Medulla oblongata (tissue), 1 donor: Measurements from ENCODE around the gene LIG3.
A peak's percentile ranks its signal among the peaks of the same experiment; 100 is the strongest.
"Not testable (repeated sequence)": the region's sequence is repeated elsewhere in the genome, so short reads cannot be mapped to it uniquely, and the experiment has no call there.

Experiments
- DNase-seq: peaks from one replicate; pipeline ENCODE4 v3.0.0-alpha.2; 2015; ENCODE audit errors: extremely low spot score

LIG3 gene

GRCh38 chr17:34980353-34980680 lies at the start of gene LIG3:
Gene LIG3 (plus strand): TSS chr17:34980512. CDS start chr17:34983006, 2,494 bp downstream.
- DNase-seq, result peak; percentile 95

GRCh38 chr17:34950780-34951179 lies 29.5 kb upstream of the LIG3 start:
- DNase-seq, result not testable (repeated sequence)

DNA sequence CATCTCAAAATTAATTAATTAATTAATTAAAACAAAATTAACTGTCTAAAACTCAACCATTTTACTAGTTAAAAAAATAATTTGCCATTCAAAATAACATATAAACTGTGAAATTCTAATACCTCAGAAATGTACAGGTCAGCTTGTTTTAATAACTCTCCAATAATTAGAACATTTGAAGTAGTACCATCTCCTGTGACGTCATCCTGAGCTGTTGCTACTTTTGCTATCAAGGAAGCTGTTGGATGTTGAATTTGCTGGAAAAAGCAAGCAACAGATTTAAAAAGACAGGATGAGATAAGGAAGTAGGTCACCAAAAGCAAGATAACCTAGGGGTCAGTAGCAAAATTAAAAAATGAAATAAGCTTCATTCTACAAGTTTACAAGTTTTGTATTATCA lies 21.9 kb upstream of the LIG3 start:
- DNase-seq, result no peak

DNA sequence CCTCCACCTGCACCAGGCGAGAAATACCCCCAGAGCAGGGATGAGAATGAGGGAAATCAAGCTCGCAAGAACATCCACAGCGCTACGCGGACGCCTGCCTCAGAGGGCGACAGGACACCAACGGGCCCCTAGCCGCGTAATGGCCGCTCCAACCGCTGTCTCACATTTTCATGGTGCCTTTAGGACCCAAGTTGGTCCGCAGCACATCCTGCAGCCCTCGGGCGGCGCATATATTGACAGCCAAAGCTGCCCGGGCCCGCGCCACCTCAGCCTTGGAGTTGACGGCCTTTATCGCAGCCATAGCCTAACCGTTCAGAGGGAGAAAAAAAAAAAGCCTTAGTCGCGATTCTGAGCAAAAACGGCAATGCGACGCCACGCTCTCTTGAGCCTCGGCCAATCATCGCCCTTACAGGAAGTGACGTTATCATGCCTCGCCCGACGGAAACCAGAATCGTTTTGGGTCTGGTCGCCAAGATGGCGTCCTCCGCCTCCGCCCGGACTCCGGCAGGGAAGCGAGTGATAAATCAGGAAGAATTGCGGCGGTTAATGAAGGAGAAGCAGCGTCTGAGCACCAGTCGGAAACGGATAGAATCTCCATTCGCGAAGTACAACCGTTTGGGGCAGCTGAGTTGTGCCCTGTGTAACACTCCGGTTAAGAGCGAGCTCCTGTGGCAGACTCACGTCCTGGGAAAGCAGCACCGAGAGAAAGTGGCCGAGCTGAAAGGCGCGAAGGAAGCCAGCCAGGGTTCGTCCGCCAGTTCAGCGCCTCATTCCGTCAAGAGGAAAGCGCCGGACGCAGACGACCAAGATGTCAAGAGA lies 19.0 kb upstream of the LIG3 start, which contains the start of the genes CCT6B and ZNF830:
CCT6B (minus strand) TSS at position 368 of the 819 bp plus-strand sequence; CDS start at position 301, 67 bp downstream.
ZNF830 (plus strand) TSS at position 448 of the 819 bp plus-strand sequence; CDS start at position 475, 27 bp downstream.
- DNase-seq, result peak; percentile 98

- DNase-seq, result no peak
Observed at GRCh38 chr17:34974179-34974578, 6.1 kb upstream of the LIG3 start.

- no peak for DNase-seq
Observed at GRCh38 chr17:34974794-34975785, 5.2 kb upstream of the LIG3 start.

DNA sequence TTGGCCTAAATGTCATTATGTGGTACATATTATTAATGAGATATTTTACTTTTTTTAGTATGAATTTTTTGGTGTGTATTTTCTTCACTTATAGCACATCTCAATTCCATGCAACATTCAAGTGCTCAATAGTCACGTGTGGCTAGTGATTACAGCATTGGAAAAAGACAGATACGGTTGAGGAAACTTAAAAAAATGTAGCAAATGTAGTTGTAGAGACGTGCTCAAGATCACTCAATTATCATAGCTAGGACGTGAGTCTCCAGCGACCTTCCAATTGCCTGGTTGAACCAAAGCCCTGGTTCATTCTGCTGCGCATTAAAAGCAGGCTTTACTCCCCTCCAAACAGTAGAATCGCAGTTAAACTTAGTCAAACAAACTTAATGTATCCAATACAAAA lies 1.2 kb upstream of the LIG3 start:
- no peak for DNase-seq

- DNase-seq, result no peak
Observed at GRCh38 chr17:34979650-34980352, 511 bp upstream of the LIG3 start.

DNA sequence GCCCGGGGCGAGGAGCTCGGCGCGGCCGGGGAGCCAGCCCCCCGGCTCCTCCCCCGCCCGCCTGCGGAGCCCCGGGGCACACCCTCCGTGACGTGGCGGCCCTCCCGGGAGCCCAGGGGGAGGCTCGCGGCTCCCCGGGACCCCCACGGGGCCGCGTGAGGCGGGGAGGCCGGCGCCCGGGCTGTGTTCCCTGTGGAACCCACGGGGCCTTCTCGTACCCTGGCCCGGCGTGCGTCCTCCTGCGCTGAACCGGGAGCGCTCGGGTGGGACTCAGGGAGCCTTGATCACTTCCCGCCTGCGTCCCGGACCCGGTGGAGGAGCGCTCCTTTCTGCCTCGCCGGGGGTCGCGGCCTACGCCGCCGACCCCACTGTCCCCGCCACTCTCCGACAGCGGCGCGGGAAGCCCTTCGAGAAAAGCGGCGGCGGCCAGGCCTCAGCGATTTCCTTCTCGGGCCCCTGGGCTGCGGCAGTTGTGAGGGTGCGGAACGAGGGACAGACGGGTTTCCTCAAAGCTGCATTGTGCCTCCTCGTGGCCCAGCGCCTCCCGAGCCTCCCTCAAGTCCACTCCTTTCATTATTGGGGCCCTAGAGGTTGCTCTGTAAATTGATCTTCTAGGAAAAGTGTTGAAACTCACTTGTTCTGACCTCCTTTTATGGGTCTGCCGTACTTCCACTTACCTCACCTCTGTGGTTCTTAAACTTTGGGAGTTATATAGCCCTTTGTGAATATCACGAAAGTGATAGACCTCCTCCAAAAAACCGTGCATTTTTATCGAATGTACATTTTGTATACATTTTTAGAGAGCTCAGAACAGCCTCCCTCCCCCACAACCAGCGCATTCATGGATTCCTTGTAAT lies 597 bp downstream of the LIG3 start:
- peak; percentile 84 for DNase-seq

DNA sequence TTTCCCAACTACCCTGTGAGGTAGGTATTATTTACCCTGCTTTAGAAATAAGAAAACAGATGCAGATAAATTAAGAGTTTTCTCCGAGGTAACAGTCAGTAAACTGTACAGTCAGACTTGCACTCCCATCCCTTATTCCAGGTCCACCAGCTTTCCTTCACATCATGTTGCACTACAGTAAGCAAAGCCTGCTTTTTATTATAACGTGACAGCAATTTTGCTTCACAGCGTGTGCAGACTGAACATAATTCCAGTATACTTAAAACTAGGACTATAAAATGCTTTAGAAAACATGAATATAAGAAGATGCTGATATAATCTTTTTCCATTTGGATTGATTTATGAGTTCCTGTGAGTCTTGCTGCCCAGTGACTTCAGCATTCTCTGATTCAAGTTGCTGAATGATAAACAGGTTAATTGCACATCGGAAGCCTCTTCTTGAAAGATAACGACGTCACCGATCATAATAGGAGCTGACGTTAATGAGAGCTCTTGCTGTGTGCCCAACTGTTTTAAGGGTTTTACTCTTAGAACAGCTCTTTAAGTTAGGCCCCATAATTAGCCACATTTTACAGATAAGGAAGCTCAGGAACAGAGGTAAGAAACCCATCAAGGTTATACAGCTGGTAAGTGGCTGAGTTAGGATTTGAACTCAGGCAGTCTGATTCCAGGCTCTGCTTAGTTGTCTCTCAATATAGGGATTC lies 1.4 kb downstream of the LIG3 start:
- no peak for DNase-seq

DNA sequence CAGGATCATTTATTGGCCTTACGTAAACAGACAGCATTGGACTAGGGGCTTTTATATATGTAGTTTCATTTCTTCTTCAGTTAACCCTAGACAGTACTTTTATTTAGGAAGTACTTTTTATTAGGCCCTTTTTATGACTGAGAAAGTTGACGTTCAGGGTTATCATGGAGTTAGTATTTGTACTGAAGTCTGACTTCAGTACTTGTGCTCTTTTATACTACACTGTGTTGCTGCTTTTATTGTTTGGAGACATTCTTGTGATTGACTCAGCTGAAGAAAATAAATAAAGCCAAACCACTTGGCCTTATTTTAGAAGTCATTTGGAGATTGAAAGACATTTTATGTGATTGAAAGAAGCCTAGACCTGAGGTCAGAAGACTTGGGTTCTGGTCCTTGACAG lies 6.9 kb downstream of the LIG3 start:
- DNase-seq, result no peak

GRCh38 chr17:34988644-34989043 lies 8.3 kb downstream of the LIG3 start:
- no peak for DNase-seq

DNA sequence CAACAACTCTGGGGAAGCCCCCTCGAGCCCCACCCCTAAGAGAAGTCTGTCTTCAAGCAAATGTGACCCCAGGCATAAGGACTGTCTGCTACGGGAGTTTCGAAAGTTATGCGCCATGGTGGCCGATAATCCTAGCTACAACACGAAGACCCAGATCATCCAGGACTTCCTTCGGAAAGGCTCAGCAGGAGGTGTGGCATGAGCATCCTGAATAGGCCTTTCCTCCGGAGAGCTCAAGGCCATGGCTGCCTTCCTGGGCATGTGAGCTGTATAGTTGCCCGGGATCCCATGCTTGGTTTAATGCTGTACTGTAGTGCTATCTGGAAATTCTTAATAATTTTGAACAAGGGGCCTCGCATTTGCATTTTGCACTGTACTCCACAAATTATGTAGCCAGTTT lies 9.2 kb downstream of the LIG3 start:
- DNase-seq, result no peak

DNA sequence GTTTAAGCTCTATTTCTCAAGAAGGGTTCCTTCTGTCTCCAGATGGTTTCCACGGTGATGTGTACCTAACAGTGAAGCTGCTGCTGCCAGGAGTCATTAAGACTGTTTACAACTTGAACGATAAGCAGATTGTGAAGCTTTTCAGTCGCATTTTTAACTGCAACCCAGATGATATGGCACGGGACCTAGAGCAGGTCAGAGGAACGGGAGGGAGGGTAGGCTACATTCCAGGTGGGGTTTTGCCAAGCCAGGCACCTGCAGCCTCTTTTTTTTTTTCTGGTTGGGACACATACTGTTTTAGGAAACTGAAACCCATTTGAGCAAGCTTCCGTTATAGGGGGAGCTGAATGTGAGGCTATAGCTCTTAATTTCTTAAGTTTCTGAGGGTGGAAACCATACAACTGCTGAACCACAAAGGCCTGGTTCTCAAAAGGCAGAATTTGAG lies 10.6 kb downstream of the LIG3 start:
- no peak for DNase-seq

DNA sequence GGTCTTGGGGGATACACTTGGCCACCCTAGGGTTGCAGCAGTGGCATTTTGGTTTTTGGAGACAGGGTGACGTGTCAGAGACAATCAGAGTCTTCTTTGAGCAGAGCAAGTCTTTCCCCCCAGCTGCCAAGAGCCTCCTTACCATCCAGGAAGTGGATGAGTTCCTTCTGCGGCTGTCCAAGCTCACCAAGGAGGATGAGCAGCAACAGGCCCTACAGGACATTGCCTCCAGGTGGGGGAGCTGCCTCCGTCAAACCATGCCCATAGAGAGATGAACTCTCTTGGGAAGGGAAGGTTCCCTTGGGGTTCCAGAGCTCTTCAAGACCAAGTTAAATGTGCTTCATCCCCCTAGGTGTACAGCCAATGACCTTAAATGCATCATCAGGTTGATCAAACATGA lies 11.3 kb downstream of the LIG3 start:
- no peak for DNase-seq

- DNase-seq, result no peak
Observed at GRCh38 chr17:34993031-34993430, 12.7 kb downstream of the LIG3 start.

GRCh38 chr17:34996422-34997285 lies 16.3 kb downstream of the LIG3 start:
- DNase-seq, result no peak

GRCh38 chr17:34997355-34997862 lies 17.1 kb downstream of the LIG3 start:
- no peak for DNase-seq

GRCh38 chr17:34998205-34998604 lies 17.9 kb downstream of the LIG3 start:
- peak; percentile 91 for DNase-seq
